ENCODE results near the gene CFAP161.
"Not testable (repeated sequence)": the region's sequence is repeated elsewhere in the genome, so short reads cannot be mapped to it uniquely, and the experiment has no call there.

Gene CFAP161

DNA sequence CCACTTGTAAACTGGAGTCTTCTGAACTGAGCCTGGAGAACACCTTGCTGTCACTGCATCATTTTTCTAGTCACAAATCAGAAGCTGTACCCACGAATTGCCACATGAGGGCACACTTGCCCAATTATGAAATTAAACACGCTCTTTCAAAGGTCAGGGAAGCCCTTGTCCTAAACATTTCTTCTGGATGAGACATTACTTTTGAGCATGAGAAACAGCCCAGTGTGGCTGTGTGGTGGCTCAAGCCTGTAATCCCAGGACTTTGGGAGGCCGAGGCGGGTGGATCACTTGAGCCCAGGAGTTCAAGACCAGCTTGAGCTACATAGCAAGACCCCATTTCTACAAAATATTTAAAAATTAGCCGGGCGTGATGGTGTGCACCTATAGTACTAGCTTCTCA lies 27.5 kb upstream of the CFAP161 start:
- FAIRE-seq (no peak), DNase-seq (ENCODE audit: low spot score) (peak; percentile 57)

- FAIRE-seq: no peak
- no peak for DNase-seq (ENCODE audit: low spot score)
Observed at GRCh38 chr15:81107889-81108288, 26.2 kb upstream of the CFAP161 start.

DNA sequence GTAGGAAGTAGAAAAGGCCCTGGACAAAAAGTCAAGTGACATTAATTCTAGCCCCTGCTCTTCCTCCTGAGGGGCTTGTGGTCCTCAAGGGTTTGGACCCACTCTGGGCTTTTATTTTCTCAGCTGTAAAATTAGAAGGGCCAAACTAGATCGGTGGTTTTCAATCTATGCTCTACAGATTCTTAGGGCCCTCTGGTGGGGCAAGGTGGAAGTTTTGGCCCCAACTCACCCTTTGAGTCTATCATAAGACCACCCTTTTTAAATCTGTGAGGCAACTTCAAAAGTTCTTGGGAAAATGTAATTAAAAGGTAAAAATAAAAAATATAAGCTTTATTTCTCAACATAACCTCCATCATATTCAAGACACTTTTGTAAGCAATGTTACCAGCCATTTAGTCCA lies 25.6 kb upstream of the CFAP161 start:
- DNase-seq (ENCODE audit: low spot score): no peak
- no peak for FAIRE-seq

DNA sequence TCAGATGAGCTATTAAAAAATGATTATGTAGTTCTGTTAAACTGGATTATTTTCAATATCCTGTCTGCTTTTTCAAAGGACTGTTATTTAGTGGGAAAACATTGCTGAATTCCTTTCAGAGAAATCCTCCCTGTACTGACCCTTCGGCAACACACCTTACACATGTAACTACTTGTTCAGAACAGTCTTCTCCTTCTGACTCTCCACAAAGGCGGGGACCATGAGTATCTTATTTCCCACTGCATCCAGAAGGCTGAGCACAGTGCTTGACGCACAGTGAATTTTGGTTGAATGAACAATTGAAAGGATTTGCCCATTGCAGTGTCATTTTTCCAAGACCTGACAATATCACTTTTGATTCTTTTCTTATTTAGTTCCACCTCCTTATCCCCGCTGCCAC lies 23.1 kb upstream of the CFAP161 start:
- DNase-seq (ENCODE audit: low spot score): no peak
- no peak for FAIRE-seq

- no peak for FAIRE-seq
- DNase-seq (ENCODE audit: low spot score): no peak
Observed at GRCh38 chr15:81111510-81112470, 22.3 kb upstream of the CFAP161 start.

DNA sequence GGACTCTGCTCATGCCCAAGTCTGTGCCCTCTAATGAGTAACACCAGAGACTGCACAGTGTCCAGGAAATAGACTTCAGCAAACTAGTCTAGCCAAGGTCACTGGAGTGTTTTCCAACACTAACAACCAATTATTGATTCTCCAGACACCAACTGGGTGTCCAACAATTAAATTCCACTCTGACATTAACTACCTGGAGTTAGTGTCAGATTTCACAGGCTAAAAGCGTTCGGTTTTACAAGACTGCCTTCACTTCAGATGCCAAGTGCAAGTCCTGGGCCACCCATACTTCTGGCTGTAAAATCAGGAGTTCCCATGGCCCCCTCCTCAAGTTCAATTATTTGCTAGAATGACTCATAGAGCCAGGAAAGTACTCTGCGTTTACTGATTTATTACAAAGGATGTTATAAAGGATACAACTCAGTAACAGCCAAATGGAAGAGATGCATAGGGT lies 20.8 kb upstream of the CFAP161 start:
- DNase-seq (ENCODE audit: low spot score): no peak
- no peak for FAIRE-seq

DNA sequence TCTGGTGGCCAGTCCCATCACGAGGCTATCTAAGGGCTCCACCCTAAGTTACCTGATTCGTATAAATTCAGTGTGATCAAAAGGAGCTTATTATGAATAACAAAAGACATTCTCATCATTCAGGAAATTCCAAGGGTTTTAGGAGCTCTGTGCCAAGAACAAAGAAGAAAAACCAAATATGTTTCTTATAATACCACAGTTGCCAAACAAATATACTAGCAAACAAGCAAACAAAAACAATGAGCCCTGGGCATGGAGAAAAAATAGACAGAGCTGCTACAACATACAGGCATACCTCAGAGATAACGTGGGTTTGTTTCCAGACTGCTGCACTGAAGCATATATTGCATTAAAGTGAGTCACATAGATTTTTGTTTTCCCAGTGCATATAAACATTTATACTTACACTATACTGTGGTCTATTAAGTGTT lies 20.2 kb upstream of the CFAP161 start:
- FAIRE-seq: no peak

GRCh38 chr15:81115054-81115939 lies 18.8 kb upstream of the CFAP161 start:
- FAIRE-seq (no peak), DNase-seq (ENCODE audit: low spot score) (no peak)

More for the DNA sequence above, 20.2 kb upstream of the CFAP161 start:
- no peak for DNase-seq (ENCODE audit: low spot score)

DNA sequence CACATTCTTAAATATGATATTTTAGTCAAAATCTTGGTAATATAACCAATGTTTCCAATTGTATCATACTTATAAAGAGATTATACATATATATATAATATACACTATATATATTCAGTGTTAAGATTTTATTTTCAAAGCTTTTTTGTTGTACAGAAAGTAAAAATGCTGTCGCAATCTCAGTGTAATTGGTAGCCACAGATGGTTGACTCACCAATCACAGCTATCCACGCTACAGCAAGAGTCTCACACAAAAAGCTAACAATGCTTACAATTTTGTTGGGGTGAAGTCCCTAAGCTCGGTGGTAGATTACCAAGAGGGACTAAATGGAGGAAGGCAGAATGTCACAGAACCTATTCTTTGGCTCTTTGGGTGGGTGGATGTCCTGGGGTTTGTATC lies 16.9 kb upstream of the CFAP161 start:
- no peak for FAIRE-seq
- DNase-seq (ENCODE audit: low spot score): no peak

- FAIRE-seq (no peak), DNase-seq (ENCODE audit: low spot score) (no peak)
Observed at GRCh38 chr15:81117581-81117980, 16.5 kb upstream of the CFAP161 start.

DNA sequence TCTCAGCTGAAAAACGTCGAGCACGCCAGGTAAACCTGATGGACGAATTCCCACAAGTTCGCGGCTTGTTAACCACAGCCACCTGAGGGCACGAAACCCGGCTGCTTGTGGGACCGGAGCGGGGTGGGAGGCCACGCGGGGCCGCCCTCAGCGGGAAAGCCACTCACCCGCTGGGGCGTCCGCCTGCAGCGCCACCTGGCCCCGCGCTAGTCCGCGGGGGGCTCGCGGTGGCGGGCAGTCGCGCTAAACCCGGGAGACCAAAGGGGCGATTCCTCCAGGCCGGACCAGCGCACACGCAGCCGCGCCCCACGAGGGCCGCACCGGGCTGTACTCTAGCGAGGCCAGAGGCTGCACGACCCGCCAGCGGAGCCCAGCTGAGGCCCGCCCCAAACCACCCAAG lies 15.7 kb upstream of the CFAP161 start:
- no peak for DNase-seq (ENCODE audit: low spot score)
- no peak for FAIRE-seq

DNA sequence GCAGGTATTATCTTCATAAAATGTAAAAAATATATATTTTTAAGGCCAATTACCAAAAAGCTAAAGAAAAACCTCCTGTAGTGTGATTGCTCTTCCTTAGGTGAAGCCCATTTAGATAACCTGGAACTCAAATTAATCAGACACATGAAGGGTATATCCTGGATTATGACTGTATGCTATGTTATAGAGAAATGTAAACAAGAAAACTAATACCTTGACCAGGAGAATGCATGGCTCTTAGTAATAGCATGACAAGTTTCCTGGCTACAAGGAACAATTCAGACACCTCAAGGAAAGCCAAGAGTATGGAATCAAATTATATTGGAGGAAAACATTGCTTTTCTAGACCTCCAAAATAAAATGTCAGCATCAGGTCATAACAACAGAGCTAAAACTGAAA lies 14.0 kb upstream of the CFAP161 start:
- no peak for DNase-seq (ENCODE audit: low spot score)
- FAIRE-seq: no peak

DNA sequence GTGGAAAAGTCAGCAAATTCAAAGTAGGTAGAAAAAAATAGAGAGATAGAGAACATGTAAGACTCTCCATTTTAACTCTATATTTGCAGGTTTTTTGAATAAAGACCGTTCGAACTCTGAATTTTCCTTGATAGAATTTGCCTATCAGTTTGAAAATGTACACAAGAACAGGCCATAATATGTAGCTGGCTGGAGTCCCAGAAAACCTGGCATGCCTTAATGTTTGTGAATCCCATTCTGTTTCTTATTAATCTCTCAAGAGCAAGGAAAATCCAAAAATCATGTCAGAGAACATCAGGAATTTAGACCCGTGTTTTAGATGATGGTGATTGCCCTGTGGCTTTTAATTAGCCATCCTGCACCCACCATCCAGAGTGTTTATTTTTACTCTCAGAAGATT lies 7.2 kb upstream of the CFAP161 start:
- no peak for FAIRE-seq
- DNase-seq (ENCODE audit: low spot score): no peak

DNA sequence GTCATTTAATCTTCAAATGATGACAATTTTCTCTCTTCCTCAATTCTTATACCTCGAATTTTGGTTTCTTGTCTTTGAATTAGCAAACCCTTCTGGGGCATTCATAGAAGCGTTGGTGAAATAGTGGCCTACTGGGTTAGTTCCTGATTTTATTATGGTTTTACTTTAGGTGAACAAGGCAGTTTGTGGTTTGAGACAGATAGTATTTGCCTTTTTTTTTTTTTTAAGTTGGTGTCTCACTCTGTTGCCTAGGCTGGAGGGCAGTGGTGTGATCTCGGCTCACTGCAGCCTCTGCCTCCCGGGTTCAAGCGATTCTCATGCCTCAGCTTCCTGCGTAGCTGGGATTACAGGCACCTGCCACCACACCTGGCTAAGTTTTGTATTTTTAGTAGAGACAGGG lies 7.4 kb downstream of the CFAP161 start:
- not testable (repeated sequence) for DNase-seq (ENCODE audit: low spot score); FAIRE-seq

DNA sequence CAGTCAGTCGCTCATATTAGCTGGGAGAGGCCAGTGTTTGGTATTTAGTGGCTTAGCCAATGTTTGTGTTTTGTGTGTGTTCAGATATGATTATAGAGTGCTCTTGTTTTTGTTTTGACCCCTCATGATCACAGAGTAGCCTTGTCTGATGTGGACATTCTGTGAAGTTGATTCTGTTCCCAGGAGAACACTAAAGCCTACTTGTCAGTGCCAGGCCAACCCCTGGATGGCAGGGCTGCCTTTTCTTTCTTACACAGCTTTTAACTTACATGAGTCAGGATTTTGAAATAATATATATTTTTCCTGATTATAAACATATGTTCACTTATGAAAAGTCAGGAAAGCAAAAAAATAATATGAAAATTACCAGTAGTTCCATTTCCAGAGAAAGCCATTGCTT lies 11.9 kb downstream of the CFAP161 start:
- DNase-seq (ENCODE audit: low spot score) (no peak), FAIRE-seq (no peak)

DNA sequence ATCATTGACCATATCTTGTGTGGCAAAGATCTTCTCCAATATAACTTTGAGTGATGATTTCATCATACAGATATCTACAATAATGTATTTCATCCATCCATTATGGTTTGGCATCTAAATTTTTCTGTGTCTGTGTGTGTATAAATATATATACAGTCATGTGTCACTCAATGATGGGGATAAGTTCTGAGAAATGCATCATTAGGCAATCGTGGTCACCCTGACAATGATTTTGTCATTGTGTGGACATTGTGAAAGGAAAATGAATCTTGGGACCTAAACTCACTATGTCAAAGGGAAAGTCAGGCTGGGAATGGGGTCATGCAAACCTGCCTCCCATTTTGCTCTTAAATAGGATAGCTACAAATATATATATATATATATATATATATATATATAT lies 12.4 kb downstream of the CFAP161 start:
- no peak for DNase-seq (ENCODE audit: low spot score)
- FAIRE-seq: no peak

DNA sequence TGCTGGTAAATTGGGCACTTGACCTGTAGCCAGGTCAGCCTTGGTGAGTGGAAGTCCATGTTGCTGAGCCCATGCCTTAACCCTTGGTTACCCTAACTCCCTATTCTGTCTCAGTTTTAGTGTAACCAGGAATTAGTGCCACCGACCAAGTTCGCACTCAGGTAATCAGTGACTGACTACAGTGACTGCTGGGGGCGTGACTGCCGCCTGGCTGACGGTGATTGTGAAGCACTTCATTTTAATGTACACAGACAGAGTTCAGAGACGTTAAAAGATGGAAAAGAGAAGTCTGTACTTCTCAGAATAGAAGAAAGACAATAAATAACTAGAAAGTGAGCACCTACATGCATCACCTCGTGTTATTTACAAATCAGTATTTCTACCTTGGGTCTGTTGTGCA lies 17.3 kb downstream of the CFAP161 start:
- FAIRE-seq (no peak), DNase-seq (ENCODE audit: low spot score) (no peak)

- DNase-seq (ENCODE audit: low spot score) (no peak), FAIRE-seq (no peak)
Observed at GRCh38 chr15:81152339-81152738, 18.3 kb downstream of the CFAP161 start.

DNA sequence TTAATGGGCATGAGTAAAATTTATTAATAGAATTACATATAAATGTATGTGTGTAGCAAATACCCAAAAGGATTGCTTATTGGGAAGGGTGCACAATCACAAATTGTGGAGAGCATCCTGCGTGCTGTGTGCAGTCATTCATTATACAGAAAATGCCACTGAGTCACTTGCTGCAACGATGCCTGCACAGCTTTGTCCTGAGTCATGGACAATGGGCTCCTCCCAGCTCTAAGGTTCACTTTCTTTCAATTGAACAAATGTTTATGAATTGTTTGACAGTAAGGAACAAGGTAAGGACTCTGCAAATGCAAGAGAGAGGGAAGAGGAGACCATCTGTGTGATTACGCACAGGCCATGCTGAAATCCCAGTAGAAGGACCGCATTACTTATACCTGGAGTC lies 18.7 kb downstream of the CFAP161 start:
- no peak for DNase-seq (ENCODE audit: low spot score)
- FAIRE-seq: no peak

- DNase-seq (ENCODE audit: low spot score) (peak; percentile 15), FAIRE-seq (no peak)
Observed at GRCh38 chr15:81155375-81156218, 21.5 kb downstream of the CFAP161 start.

GRCh38 chr15:81156324-81156723 lies 22.3 kb downstream of the CFAP161 start:
- DNase-seq (ENCODE audit: low spot score) (no peak), FAIRE-seq (no peak)
